Smooth muscle cell (in vitro differentiated cells): ENCODE measurements around the gene HLA-C. TPM values are rescaled to one million over a fixed set of nuclear protein-coding genes. Genes with fewer than 3 reads are reported as not detected.

Source experiments
- DNase-seq: peaks from one replicate; lab custom pipeline; 2025; ENCODE audit not compliant: unreplicated experiment; lab: John Stamatoyannopoulos, UW
- H2AFZ ChIP-seq: fragments of 200-600 bp; sonication (generic); 2 replicates; pipeline ENCODE4 v1.6.0; 2016; ENCODE audit warnings: antibody characterized with exemption, low read depth, mild to moderate bottlenecking
- H3F3A ChIP-seq: fragments of 200-600 bp; sonication (generic); 2 replicates; pipeline ENCODE4 v1.6.0; 2017; ENCODE audit warnings: antibody characterized with exemption, low read depth
- H3K27ac ChIP-seq: fragments of 200-600 bp; sonication (generic); 2 replicates; pipeline ENCODE4 v1.5.1; 2016; ENCODE audit warnings: low read depth, mild to moderate bottlenecking
- H3K27me3 ChIP-seq: fragments of 200-600 bp; sonication (generic); 2 replicates; pipeline ENCODE4 v1.6.1; 2016; ENCODE audit warnings: low read depth, mild to moderate bottlenecking
- H3K36me3 ChIP-seq: fragments of 200-600 bp; sonication (generic); 2 replicates; pipeline ENCODE4 v1.5.1; 2016; ENCODE audit warnings: low read depth
- H3K4me1 ChIP-seq: fragments of 200-600 bp; sonication (generic); 2 replicates; pipeline ENCODE4 v1.5.1; 2016; ENCODE audit warnings: low read depth
- H3K4me2 ChIP-seq: fragments of 200-600 bp; sonication (generic); 2 replicates; pipeline ENCODE4 v1.6.0; 2016; ENCODE audit warnings: mild to moderate bottlenecking
- H3K4me3 ChIP-seq: fragments of 200-600 bp; sonication (generic); 2 replicates; pipeline ENCODE4 v1.5.1; 2016; ENCODE audit warnings: mild to moderate bottlenecking
- H3K79me2 ChIP-seq: fragments of 200-600 bp; sonication (generic); 2 replicates; pipeline ENCODE4 v1.6.0; 2016; ENCODE audit warnings: low read depth, mild to moderate bottlenecking
- H3K9ac ChIP-seq: fragments of 200-600 bp; sonication (generic); 2 replicates; pipeline ENCODE4 v1.6.0; 2016; ENCODE audit warnings: low read depth
- H3K9me3 ChIP-seq: fragments of 200-600 bp; sonication (generic); replicated peaks from 2 replicates; pipeline ENCODE4 v1.5.1; 2016; ENCODE audit warnings: low read depth
- H4K20me1 ChIP-seq: fragments of 200-600 bp; sonication (generic); 2 replicates; pipeline ENCODE4 v1.6.0; 2016; ENCODE audit warnings: low read depth
- WGBS: methylation state at CpG from one replicate; pipeline ENCODE4 v1.1.7; 2016; ENCODE audit warnings: low lambda C conversion rate; 5-methylcytosine and 5-hydroxymethylcytosine counted together
- polyA plus RNA-seq: library from polyadenylated mRNA; unstranded; fragments of >200 nt; fragmentation: Nextera tagmentation; extraction: Ambion mirVana; gene quantifications from 2 replicates; pipeline ENCODE4 v1.2.1, GENCODE V29; 2016
- total RNA-seq: library from RNA; depleted of rRNA; stranded (reverse); fragments of >200 nt; gene quantifications from 2 replicates; pipeline ENCODE4 v1.2.3, GENCODE V29; 2014
- TF ChIP-seq, protein P1 (sequence below): fragments of 200-600 bp; sonication (generic); IDR thresholded peaks from 2 replicates; pipeline ENCODE4 v1.5.1; 2017; ENCODE audit warnings: borderline replicate concordance, mild to moderate bottlenecking, antibody characterized with exemption; ENCODE audit not compliant: insufficient read depth, poor library complexity, severe bottlenecking

The HLA-C gene
- total RNA-seq (209 and 256 TPM in 2 replicates), polyA plus RNA-seq (387 and 404 TPM in 2 replicates)

- Histone ChIP-seq H3K4me1 (peaks cover 4% of the 10 kb centered on the region), H3K4me2 (peak within 1 kb of the TSS; percentile 89), H3K79me2 (no peaks in the 10 kb centered on the region), H3K36me3 (no peaks in the 10 kb centered on the region), H3K9ac (peak within 1 kb of the TSS; percentile 90), H4K20me1 (peaks cover 14% of the 10 kb centered on the region), H3K4me3 (peak within 1 kb of the TSS; percentile 74), H2AFZ (peak within 1 kb of the TSS; percentile 90), H3F3A (no peaks in the 10 kb centered on the region), H3K9me3 (no peaks in the 10 kb centered on the region), H3K27ac (peak within 1 kb of the TSS; percentile 85), H3K27me3 (peaks cover 7% of the 10 kb centered on the region)
- 2% methylated on average over 46 of the region's 62 CpGs for WGBS
- peak; percentile 47 for DNase-seq
- TF ChIP-seq, protein P1, sequence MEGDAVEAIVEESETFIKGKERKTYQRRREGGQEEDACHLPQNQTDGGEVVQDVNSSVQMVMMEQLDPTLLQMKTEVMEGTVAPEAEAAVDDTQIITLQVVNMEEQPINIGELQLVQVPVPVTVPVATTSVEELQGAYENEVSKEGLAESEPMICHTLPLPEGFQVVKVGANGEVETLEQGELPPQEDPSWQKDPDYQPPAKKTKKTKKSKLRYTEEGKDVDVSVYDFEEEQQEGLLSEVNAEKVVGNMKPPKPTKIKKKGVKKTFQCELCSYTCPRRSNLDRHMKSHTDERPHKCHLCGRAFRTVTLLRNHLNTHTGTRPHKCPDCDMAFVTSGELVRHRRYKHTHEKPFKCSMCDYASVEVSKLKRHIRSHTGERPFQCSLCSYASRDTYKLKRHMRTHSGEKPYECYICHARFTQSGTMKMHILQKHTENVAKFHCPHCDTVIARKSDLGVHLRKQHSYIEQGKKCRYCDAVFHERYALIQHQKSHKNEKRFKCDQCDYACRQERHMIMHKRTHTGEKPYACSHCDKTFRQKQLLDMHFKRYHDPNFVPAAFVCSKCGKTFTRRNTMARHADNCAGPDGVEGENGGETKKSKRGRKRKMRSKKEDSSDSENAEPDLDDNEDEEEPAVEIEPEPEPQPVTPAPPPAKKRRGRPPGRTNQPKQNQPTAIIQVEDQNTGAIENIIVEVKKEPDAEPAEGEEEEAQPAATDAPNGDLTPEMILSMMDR = no peak
Observed at GRCh38 chr6:31271641-31272357, at the start of gene HLA-C. HLA-C (minus strand) TSS chr6:31272092; CDS start chr6:31272071, 21 bp downstream.

DNA sequence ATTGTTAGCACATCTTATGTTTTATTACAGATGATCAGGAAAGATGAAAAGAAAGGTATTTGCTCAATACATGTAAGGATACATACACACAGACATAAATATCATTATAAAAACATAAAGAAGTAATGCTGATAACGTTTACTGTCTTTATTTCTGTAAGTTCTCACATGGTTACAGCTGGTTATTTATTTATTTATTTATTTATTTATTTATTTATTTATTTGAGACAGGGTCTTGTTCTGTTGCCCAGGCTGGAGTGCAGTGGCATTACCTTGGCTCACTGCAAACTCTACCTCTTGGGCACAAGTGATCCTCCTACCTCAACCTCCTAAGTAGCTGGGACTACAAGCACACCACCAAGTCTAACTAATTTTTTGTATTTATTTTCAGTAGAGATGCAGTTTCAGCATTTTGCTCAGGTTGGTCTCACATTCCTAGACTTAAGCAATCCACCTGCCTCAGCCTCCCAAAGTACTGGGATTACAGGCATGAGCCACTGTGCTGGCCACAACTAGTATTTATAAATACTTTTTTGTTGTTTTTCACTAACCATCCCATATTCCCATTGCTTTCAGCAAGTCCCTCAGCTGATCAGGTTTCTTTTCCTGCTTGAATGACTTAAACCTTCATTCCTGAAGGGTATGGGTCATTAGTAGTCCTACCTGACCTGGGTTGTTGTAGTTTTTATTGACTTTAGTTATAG is 49.3 kb upstream of the HLA-C start:
- no peak overlapping the region for H3K4me3 ChIP-seq
- H3K9me3 ChIP-seq = no peaks in the 10 kb centered on the region
- no peaks in the 10 kb centered on the region for H3K36me3 ChIP-seq
- no peak overlapping the region for H3K4me2 ChIP-seq
- H3F3A ChIP-seq = no peaks in the 10 kb centered on the region
- TF ChIP-seq, protein P1 = no peak
- no peaks in the 10 kb centered on the region for H4K20me1 ChIP-seq
- H2AFZ ChIP-seq = no peak overlapping the region
- H3K9ac ChIP-seq = no peak overlapping the region
- H3K79me2 ChIP-seq = no peaks in the 10 kb centered on the region
- 57% methylated on average over 1 of the region's 1 CpG for WGBS
- H3K27ac ChIP-seq = no peak overlapping the region
- DNase-seq = no peak
- H3K4me1 ChIP-seq = no peaks in the 10 kb centered on the region
- H3K27me3 ChIP-seq = no peaks in the 10 kb centered on the region

DNA sequence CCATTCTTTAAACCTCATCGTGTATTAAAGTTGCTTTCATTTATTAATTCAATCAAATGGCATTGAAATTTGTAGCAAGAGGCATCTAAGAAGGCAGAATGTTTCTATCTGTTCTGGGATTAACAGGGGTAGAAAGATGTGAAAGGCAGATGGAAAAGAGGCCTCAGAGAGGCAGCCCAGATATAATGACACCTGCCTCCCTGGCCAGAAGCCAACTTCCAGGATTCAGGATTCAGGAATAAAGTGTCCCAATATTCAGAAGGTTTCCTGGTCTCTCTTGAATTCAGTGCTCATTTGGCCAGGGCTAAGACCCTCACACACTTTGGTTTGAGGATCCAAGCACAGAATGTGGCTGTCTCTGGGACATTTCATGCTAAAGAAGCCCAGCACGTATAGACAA is 45.1 kb upstream of the HLA-C start:
- H3K9ac ChIP-seq = no peak overlapping the region
- H3K36me3 ChIP-seq = no peaks in the 10 kb centered on the region
- H3K4me2 ChIP-seq = no peak overlapping the region
- H3F3A ChIP-seq = no peaks in the 10 kb centered on the region
- TF ChIP-seq, protein P1 = no peak
- no peak overlapping the region for H3K27ac ChIP-seq
- 65% methylated on average over 2 of the region's 2 CpGs for WGBS
- DNase-seq = no peak
- no peaks in the 10 kb centered on the region for H3K4me1 ChIP-seq
- H2AFZ ChIP-seq = no peak overlapping the region
- no peak overlapping the region for H3K4me3 ChIP-seq
- H3K27me3 ChIP-seq = peaks cover 23% of the 10 kb centered on the region
- no peaks in the 10 kb centered on the region for H3K9me3 ChIP-seq
- no peaks in the 10 kb centered on the region for H3K79me2 ChIP-seq
- H4K20me1 ChIP-seq = no peaks in the 10 kb centered on the region

DNA sequence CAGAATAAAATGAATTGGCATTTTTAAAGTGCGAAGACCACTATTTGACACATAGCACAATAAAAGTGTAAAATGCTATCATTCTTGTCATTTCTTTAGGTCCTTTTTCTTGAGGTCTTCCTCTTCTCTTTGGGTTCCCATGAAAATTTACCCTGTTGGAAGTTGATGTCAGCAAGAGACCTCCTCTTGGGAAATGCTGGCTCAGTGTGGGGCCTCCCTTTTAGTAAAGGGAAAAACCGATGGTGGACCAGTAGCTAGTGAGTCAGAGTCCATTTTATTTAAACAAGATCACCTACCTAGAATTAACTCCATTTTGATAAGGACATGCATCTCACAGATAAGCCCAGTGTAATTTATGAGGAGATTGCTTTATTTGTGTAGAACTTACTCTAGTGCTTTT is 37.7 kb upstream of the HLA-C start:
- Histone ChIP-seq H3K9me3 (no peaks in the 10 kb centered on the region), H3K36me3 (no peaks in the 10 kb centered on the region), H2AFZ (no peak overlapping the region), H3K27me3 (peaks cover 25% of the 10 kb centered on the region), H3K4me3 (no peak overlapping the region), H3K79me2 (no peaks in the 10 kb centered on the region), H4K20me1 (no peaks in the 10 kb centered on the region), H3K9ac (no peak overlapping the region), H3F3A (no peaks in the 10 kb centered on the region), H3K4me1 (no peaks in the 10 kb centered on the region), H3K27ac (no peak overlapping the region), H3K4me2 (no peak overlapping the region)
- WGBS = 79% methylated on average over 2 of the region's 2 CpGs
- TF ChIP-seq, protein P1 = no peak
- no peak for DNase-seq
